HG03139 (cell line): ENCODE measurements around the gene CDKN1A.

Experiments used
- ATAC-seq: cut with Tn5 transposase; IDR thresholded peaks from one replicate; pipeline ENCODE4 v1.9.1; 2021; ENCODE audit not compliant: unreplicated experiment

The CDKN1A gene

DNA sequence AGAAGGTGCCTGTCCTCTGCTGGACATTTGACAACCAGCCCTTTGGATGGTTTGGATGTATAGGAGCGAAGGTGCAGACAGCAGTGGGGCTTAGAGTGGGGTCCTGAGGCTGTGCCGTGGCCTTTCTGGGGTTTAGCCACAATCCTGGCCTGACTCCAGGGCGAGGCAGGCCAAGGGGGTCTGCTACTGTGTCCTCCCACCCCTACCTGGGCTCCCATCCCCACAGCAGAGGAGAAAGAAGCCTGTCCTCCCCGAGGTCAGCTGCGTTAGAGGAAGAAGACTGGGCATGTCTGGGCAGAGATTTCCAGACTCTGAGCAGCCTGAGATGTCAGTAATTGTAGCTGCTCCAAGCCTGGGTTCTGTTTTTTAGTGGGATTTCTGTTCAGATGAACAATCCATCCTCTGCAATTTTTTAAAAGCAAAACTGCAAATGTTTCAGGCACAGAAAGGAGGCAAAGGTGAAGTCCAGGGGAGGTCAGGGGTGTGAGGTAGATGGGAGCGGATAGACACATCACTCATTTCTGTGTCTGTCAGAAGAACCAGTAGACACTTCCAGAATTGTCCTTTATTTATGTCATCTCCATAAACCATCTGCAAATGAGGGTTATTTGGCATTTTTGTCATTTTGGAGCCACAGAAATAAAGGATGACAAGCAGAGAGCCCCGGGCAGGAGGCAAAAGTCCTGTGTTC lies 1.3 kb upstream of the CDKN1A start:
- no peak for ATAC-seq

DNA sequence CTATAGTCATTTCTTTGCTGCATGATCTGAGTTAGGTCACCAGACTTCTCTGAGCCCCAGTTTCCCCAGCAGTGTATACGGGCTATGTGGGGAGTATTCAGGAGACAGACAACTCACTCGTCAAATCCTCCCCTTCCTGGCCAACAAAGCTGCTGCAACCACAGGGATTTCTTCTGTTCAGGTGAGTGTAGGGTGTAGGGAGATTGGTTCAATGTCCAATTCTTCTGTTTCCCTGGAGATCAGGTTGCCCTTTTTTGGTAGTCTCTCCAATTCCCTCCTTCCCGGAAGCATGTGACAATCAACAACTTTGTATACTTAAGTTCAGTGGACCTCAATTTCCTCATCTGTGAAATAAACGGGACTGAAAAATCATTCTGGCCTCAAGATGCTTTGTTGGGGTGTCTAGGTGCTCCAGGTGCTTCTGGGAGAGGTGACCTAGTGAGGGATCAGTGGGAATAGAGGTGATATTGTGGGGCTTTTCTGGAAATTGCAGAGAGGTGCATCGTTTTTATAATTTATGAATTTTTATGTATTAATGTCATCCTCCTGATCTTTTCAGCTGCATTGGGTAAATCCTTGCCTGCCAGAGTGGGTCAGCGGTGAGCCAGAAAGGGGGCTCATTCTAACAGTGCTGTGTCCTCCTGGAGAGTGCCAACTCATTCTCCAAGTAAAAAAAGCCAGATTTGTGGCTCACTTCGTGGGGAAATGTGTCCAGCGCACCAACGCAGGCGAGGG lies 594 bp upstream of the CDKN1A start:
- no peak for ATAC-seq

DNA sequence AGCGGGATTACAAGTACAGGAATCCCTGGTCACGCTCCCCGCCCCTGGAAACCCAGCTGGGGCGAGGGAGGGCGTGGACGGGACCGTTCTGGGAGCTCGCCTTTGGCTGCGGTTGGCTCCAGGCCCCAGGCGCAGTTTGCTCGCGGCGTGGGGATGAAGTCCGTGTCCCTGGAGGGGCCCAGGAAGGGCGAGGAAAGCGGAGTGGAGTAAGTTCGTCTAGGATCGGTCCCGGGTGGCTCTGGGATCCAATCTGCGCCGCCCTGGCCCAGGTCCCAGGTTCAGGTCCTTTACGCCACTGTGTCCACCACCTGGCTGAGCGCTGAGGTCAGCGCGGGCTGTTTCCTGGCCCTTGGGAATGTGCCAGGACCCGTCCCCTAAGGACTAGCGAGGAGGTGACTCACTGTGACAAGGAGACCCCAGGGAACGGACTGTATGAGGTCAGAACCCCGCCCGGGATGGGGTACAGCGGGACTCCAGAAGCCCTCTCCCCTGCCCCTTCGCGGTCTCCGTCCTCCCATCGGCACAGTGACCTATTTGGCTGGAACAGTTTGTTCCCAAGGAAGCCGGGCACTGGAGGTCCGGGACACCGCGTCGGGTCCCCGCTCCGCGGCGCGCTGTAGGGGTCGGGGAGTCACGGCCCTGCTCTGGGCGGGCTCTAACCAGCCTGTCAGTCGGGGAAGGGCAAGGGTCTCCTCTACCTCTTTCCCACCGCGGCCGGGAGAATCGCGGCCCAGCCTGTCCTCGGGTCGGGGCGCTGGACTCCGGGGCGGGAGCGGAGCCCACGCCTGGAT lies 724 bp downstream of the CDKN1A start:
- no peak for ATAC-seq

DNA sequence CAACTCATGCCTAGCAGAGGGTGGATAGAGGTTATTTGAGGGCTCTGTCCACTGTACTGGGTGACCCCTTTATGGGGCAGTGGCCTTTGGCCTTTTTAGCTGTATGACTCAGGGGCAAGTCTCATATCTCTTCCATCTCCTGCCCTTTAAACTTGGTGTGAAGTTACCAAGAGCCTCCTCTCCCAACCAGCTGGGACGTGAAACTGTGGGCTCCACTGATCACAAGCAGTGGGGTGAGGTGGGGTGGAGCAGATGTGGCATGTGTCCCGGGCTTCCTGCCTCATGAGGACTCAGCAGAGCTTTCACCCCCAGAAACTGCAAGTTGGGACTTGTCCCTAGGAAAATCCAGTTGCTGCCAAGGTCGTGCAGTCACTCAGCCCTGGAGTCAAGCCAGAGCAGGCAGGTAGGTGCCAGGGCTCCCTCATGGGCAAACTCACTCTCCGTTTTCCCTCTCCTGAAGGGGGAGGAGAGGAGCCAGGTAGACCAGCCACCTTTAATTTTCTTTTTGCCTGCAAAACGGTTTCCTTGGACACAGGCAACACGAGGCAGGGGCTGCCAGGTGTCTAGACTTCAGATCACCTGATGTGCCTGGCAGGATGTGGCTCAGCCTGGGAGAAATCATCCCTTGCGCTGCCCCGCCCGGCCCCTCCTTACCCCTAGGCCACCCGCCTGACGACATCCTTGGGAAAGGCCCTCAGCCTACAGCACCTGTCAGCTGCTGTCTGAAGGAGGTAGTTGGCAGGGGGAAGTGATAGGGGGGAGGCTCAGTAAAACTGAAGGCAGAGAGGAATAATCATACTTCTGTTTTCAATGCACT lies 4.0 kb downstream of the CDKN1A start:
- ATAC-seq, result no peak

DNA sequence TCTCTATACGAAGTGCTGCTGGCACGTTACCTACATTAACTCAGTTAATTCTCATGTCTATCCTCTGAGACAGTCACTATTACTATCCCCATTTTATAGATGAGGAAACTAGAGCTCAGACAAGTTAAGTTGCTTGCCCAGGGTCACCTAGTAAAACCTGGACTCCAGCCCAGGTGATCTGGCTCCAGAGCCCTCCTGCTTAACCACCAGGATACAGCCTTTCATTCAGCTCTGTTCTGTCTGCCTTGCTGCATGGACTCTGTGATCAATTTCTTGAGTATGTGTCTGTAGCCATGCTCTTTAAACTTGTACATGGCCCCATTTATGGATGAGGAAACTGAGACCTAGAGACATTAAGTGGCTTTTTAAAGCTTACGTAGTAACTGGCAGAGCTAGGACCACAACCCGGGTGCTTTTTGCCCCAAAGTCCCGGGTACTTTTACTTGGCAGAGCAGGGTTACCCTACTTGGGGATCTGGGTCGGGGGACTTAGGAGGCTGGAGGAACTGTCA lies 4.7 kb downstream of the CDKN1A start:
- ATAC-seq, result no peak

DNA sequence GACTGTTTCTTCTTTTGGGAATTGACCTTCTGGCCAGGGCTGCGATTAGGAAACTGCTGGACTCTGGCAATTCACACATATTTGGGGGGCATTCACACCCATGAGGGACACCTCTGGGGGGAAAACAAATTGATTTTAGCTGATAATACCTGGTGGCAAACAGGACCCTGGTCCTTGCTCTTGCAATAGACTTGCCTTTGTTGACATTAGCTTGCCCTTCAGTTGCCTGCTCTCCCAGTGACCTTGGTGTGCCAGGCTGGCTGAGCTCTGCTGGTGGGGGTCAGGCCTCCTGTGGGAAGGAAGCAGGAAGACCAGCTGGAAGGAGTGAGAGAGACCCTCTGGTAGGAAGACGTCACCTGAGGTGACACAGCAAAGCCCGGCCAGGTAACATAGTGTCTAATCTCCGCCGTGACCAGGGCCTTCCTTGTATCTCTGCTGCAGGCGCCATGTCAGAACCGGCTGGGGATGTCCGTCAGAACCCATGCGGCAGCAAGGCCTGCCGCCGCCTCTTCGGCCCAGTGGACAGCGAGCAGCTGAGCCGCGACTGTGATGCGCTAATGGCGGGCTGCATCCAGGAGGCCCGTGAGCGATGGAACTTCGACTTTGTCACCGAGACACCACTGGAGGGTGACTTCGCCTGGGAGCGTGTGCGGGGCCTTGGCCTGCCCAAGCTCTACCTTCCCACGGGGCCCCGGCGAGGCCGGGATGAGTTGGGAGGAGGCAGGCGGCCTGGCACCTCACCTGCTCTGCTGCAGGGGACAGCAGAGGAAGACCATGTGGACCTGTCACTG lies 5.3 kb downstream of the CDKN1A start:
- no peak for ATAC-seq

DNA sequence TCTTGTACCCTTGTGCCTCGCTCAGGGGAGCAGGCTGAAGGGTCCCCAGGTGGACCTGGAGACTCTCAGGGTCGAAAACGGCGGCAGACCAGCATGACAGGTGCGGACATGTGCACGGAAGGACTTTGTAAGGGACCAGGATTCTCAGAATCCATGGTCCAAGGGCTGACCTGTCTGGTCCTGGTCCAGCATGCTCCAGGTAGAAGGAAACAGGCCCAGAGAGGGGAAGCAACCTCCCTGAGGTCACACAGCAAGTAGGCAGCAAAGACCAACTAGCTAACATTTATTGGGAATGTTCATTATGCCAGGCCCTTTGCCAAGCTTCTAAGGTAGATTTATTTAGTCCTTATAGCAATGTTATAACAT lies 5.9 kb downstream of the CDKN1A start:
- no peak for ATAC-seq

DNA sequence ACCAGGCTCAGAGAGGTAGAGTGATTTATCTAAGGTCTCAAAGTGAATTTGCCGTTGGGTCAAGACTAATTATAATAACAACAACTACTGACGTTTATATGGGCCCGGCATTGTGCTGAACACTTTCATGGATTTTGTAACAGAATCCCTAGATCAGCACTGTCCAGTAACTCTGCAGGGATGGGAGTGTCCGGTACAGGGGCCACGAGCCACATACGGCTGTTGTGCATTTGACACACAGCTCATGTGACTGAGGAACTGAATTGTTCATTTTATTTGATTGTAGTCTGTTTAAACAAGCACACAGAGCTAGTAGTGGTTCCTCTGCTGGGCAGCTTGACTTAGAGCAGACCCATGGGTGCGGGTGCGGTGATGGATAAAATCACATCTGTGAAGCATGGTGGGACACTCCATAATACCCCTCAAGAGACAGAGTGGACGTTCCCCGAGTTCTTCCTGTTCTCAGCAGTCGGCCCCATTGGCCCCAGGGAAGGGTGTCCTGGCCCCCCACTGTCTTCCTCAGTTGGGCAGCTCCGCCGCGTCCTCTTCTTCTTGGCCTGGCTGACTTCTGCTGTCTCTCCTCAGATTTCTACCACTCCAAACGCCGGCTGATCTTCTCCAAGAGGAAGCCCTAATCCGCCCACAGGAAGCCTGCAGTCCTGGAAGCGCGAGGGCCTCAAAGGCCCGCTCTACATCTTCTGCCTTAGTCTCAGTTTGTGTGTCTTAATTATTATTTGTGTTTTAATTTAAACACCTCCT lies 6.8 kb downstream of the CDKN1A start:
- no peak for ATAC-seq

DNA sequence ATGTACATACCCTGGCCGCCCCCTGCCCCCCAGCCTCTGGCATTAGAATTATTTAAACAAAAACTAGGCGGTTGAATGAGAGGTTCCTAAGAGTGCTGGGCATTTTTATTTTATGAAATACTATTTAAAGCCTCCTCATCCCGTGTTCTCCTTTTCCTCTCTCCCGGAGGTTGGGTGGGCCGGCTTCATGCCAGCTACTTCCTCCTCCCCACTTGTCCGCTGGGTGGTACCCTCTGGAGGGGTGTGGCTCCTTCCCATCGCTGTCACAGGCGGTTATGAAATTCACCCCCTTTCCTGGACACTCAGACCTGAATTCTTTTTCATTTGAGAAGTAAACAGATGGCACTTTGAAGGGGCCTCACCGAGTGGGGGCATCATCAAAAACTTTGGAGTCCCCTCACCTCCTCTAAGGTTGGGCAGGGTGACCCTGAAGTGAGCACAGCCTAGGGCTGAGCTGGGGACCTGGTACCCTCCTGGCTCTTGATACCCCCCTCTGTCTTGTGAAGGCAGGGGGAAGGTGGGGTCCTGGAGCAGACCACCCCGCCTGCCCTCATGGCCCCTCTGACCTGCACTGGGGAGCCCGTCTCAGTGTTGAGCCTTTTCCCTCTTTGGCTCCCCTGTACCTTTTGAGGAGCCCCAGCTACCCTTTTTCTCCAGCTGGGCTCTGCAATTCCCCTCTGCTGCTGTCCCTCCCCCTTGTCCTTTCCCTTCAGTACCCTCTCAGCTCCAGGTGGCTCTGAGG lies 7.6 kb downstream of the CDKN1A start:
- ATAC-seq, result no peak

DNA sequence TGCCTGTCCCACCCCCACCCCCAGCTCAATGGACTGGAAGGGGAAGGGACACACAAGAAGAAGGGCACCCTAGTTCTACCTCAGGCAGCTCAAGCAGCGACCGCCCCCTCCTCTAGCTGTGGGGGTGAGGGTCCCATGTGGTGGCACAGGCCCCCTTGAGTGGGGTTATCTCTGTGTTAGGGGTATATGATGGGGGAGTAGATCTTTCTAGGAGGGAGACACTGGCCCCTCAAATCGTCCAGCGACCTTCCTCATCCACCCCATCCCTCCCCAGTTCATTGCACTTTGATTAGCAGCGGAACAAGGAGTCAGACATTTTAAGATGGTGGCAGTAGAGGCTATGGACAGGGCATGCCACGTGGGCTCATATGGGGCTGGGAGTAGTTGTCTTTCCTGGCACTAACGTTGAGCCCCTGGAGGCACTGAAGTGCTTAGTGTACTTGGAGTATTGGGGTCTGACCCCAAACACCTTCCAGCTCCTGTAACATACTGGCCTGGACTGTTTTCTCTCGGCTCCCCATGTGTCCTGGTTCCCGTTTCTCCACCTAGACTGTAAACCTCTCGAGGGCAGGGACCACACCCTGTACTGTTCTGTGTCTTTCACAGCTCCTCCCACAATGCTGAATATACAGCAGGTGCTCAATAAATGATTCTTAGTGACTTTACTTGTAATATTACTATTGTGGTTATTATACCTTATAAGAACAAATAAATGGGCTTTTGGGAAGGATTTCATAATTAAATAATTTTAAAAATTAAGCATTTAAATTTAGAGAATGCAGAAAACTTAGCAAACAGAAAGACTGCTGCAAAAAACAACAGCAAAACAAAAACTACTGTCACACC lies 8.4 kb downstream of the CDKN1A start:
- no peak for ATAC-seq

DNA sequence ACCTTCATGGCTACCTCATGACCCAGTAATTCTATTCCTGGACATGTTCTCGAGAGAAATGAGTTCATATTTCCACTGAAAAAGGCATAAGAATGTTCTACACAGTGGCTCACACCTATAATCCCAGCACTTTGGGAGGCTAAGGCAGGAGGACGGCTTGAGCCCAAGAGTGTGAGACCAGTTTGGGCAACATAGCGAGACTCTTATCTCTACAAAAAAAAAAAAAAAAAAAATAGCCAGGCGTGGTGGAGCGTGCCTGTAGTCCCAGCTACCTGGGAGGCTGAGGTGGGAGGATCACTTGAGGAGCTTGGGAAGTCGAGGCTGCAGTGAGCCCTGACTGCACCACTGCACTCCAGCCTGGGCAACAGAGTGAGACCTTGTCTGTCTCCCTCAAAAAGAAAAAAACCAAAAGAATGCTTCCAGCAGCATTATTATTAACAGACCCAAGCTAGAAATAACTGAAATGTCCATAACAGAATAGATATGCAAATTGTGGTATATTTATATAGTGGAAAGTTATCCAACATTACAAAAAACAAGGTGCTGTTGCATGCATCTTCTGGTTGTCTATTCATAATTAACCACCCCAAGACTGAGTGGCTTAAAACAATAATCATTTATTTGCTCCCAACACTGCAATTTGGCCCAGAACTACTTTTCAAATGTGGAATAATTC lies 9.7 kb downstream of the CDKN1A start:
- ATAC-seq, result no peak

DNA sequence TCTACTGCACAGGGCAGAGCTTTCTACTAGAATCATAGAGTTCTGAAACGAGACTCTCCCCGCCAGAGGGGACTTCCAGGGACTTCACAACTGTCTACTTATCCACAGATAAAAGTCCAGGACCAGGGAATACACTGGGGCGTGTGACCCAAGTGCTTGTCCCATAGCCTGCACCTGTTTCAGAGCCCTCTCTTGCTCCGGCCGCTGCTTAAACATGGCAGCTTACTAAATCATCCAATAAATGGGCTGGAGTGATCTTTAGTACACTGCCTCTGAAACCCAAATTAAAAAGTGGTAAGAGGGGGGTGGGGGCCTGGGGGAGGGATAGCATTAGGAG lies 10.2 kb downstream of the CDKN1A start:
- ATAC-seq, result no peak

DNA sequence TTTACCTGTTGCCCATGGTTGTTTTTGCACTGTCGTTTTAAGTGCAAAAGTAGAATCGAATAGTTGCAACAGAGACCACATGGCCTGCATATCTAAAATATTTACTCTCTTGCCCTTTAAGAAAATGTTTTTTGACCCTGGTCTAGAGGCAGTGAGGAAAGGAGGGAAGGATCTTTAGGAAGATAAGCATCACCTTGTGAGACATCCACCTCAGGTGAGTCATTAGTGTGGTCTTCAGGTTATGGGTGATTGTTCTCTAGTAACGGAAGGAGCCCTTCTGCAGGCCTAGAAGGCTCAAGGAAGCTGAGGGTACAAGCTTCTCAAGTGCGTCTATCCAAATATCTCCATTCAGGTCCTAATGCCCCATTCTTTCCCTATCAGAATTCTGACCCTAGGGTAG lies 12.5 kb downstream of the CDKN1A start:
- ATAC-seq, result no peak

DNA sequence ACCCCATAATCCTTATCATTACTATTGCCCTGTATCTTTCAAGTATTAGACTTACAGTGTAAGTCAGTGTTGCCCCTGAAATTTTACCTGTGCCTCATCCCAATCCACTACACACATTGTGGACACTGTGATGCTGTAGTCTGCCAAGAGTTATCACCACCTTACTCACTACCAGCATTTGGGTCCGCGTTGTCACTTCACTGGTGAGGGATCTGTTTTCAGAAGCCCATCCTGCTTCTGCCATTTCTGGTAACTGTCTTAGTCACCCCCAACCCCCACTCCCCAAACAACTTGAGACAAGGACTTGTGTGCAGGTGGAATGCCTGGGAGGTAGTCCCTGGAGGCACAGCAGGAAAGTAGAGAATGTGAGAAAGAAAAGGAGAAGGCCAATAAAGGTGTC lies 13.1 kb downstream of the CDKN1A start:
- ATAC-seq, result no peak

DNA sequence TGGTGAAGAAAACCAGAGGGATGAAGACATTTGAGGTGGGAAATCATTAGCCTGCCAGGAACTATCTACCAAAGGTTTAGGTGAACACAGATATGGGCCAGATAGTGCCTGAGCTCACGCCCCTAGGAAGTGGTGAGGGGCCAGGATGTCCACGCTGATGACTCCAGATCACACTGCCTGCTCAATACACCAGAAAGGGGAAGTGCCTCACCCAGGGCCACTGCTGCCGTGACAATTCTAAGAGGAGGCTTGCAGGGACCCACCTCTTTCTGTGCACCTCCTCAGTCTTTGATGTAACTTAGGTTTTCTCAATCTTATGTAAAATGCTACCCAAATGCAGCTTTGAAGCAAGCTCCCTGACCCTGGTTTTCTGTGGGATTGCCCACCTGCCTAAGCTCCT lies 13.7 kb downstream of the CDKN1A start:
- peak; percentile 59 for ATAC-seq

DNA sequence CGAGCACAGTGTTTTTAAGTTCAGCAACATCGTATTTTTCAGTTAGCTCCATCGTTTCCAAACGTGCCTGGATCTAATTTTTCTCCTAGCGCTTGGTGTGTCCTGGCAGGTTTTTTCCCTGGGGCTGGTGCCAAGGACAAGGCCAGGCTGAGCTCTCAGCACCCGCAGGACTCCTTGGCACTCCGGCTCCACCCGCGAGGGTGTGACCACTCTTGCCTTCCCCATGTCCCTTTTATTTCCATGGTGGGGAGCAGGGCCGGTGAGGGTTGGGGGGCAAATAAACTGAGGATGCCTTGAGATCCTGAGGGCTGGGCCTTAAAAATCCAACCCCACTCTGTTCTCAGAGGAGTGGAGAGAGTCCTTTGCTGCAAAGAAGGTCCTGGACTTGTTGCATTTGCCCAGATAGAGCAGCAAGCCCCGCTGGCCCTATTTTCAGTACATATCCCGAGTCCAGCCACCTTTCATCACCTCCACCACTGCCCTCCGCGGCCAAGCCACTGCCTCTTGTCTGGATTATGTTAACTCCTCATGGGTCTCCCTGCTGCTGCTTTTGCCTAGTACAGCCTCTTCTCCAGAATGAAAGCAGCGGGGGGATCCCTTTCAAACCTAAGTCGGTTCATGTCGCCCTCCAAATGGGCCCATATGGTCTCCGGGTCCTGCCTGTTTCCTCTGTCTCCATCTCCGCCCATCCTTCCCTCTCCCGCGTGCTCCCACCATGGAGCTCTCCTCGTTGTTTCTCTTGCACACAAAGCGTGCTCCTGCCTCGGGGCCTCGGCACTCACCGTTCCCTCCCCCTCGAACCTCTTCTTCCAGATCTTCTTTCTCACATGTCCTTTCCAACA lies 14.6 kb downstream of the CDKN1A start:
- no peak for ATAC-seq

DNA sequence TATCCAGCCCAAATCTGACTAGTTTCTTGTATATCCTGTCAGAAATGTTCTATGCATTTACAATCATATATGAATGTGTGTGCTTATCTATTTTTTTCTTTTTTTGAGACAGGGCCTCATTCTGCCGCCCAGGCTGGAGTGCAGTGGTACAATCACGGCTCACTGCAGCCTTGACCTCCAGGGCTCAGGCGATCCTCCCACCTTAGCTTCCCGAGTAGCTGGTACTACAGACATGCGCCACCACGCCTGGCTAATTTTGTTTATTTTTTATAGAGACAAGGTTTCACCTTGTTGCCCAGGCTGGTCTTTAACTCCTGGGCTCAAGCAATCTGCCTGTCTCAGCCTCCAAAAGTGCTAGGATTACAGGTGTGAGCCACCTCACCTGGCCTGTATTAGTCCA lies 16.1 kb downstream of the CDKN1A start:
- ATAC-seq, result no peak
